Renal pelvis (tissue), 4 donors: Measurements from ENCODE around the gene TLE5. TPM values are rescaled to one million over a fixed set of nuclear protein-coding genes. Genes with fewer than 3 reads are reported as not detected.
A peak's percentile ranks its signal among the peaks of the same experiment; 100 is the strongest.
"Not testable (repeated sequence)": the region's sequence is repeated elsewhere in the genome, so short reads cannot be mapped to it uniquely, and the experiment has no call there.

Experiments
- DNase-seq: peaks from one replicate; pipeline ENCODE4 v3.0.0-alpha.2; 2013
- polyA plus RNA-seq, 3 donors: library from polyadenylated mRNA; unstranded; fragments of 120-200 nt; gene quantifications; one replicate each; pipeline ENCODE4 v1.2.1, GENCODE V29; 2013; ENCODE audit not compliant: insufficient read length in 3 of 3

The TLE5 gene
- polyA plus RNA-seq, 3 donors = 393 to 476 (median 425) TPM

GRCh38 chr19:3099347-3100145 is 37.3 kb upstream of the TLE5 start:
- no peak for DNase-seq

- DNase-seq = no peak
Measured at GRCh38 chr19:3098515-3099346, 36.4 kb upstream of the TLE5 start.

- DNase-seq = no peak
Measured at GRCh38 chr19:3098141-3098514, 35.8 kb upstream of the TLE5 start.

GRCh38 chr19:3097442-3097871 is 35.2 kb upstream of the TLE5 start:
- no peak for DNase-seq

- DNase-seq = no peak
Measured at GRCh38 chr19:3096902-3097326, 34.6 kb upstream of the TLE5 start.

GRCh38 chr19:3096267-3096901 is 34.1 kb upstream of the TLE5 start:
- no peak for DNase-seq

- no peak for DNase-seq
Measured at GRCh38 chr19:3095441-3096191, 33.3 kb upstream of the TLE5 start.

- no peak for DNase-seq
Measured at GRCh38 chr19:3094601-3095440, 32.5 kb upstream of the TLE5 start.

- DNase-seq = not testable (repeated sequence)
Measured at GRCh38 chr19:3089299-3089855, 27.1 kb upstream of the TLE5 start.

- DNase-seq = no peak
Measured at GRCh38 chr19:3087769-3088168, 25.5 kb upstream of the TLE5 start.

GRCh38 chr19:3084943-3085342 is 22.6 kb upstream of the TLE5 start:
- DNase-seq = no peak

GRCh38 chr19:3083964-3084363 is 21.7 kb upstream of the TLE5 start:
- DNase-seq = no peak

- no peak for DNase-seq
Measured at GRCh38 chr19:3082331-3082730, 20.0 kb upstream of the TLE5 start.

GRCh38 chr19:3080286-3080685 is 18.0 kb upstream of the TLE5 start:
- no peak for DNase-seq

- no peak for DNase-seq
Measured at GRCh38 chr19:3079578-3079977, 17.3 kb upstream of the TLE5 start.

GRCh38 chr19:3075605-3076431 is 13.5 kb upstream of the TLE5 start:
- no peak for DNase-seq

GRCh38 chr19:3073931-3074595 is 11.8 kb upstream of the TLE5 start:
- DNase-seq = no peak

- DNase-seq = peak; percentile 91
Measured at GRCh38 chr19:3073159-3073563, 10.9 kb upstream of the TLE5 start.

GRCh38 chr19:3071768-3072167 is 9.5 kb upstream of the TLE5 start:
- DNase-seq = no peak
